Cardiac fibroblast (primary cell): ENCODE results near the gene RAPGEF1.

ENCODE experiments used
- DNase-seq, 2 donors: peaks; one replicate each; pipeline versions ENCODE4 v3.0.0 to v3.0.0-alpha.2; 2010; ENCODE audit warnings: low read depth in 2 of 2
- H3K4me3 ChIP-seq, 2 donors: replicated peaks in 1 of 2; 1 replicate in 1 of 2; 2 replicates in 1 of 2; pipeline ENCODE4 v1.5.1; 2011; ENCODE audit warnings: low read depth in 2 of 2, low read length in 2 of 2, mild to moderate bottlenecking in 2 of 2, moderate library complexity in 1 of 2
- CTCF ChIP-seq: IDR thresholded peaks from one replicate; pipeline ENCODE4 v1.5.1; 2011; ENCODE audit warnings: low read depth, mild to moderate bottlenecking, low read length, inconsistent platforms

Gene RAPGEF1

DNA sequence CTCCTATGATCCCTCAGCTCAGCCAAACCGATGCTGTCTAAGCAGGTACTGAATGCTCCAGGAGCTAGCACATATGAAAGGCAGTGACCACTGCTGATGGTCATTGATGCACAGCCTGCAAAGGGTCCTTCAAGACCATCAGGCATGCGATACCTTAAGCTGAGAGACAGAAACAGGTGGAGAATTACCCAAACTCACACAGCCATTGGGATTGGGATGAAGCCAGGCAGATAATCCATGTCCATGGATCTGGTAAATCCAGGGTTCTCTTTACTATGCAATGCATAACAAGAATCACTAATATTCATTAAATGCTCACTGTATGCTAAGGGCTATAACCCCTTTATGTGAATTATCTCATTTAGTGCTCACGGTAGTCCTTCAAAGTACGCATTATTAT, 36.2 kb downstream of the RAPGEF1 start:
- TF ChIP-seq CTCF: no peak
- H3K4me3 ChIP-seq: no peak overlapping the region
- no peak for DNase-seq

GRCh38 chr9:131702911-131703310, 37.0 kb downstream of the RAPGEF1 start:
- H3K4me3 ChIP-seq: no peak overlapping the region
- TF ChIP-seq CTCF: no peak
- DNase-seq: no peak

DNA sequence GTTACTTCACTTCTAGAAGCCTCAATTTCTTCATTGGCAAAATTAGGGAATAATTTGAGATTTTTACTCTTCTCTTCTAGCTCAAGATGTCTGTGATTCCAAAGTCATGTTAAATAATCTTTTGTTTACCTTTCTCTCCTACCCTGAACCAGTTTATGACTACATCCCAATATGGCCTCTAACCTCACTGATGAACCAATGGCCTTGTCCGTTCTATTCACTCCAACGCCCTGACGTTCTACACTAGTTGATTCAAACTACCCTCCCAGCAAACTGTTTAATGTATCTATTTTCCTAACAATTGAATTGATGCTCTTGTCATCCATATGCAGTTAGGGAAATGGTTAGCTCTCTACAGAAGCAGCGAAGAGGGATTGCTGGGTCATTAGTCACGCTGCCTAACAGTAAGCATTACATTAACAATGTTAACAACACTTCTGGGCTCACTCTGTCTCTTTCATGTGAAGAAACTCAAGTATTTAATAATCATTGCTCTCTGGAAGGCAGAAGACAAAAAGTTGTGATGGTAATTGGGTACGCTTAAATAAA, 38.0 kb downstream of the RAPGEF1 start:
- no peak for DNase-seq
- no peak overlapping the region for H3K4me3 ChIP-seq
- TF ChIP-seq CTCF: no peak

GRCh38 chr9:131701436-131701781, 38.5 kb downstream of the RAPGEF1 start:
- no peak overlapping the region for H3K4me3 ChIP-seq
- no peak for TF ChIP-seq CTCF
- no peak for DNase-seq

DNA sequence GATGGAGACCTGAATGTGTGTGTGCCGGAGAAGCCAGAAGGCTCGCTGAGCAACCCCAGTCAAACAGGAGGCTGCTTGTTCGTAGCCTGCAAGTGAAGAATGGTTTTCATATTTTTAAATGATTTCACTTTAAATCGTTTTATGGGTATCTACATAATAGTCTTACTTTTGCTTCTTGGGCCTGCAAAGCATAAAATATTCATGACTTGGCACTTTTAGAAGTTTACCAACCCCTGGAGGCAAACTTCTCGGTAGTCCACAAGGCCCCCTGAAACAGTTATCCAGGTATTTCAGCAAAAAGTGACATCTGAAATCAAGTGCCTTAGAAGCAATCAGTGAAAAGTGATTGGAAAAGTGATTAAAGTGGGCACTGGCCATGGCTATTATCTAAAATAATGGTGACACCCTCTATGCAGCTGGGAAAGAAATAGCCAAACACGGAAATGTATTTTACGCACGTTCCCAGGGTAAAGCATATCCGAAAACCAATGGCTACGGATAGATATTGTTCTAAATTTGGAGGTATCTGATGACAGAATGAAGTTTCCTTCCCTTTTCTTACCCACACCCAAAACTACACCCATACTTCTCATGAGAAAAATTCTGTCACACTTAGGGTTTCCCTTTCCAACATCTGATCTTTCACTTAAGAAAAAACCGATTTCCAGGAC, 39.0 kb downstream of the RAPGEF1 start:
- DNase-seq: no peak
- no peak overlapping the region for H3K4me3 ChIP-seq

GRCh38 chr9:131700076-131700475, 39.8 kb downstream of the RAPGEF1 start:
- no peak for TF ChIP-seq CTCF
- DNase-seq: no peak
- H3K4me3 ChIP-seq: no peak overlapping the region

More for the DNA sequence above, 39.0 kb downstream of the RAPGEF1 start:
- no peak for TF ChIP-seq CTCF

GRCh38 chr9:131698618-131698985, 41.3 kb downstream of the RAPGEF1 start:
- DNase-seq: no peak
- no peak for TF ChIP-seq CTCF
- no peak overlapping the region for H3K4me3 ChIP-seq
